Cerebellar nuclear complex (tissue), 1 donor: Measurements from ENCODE around the gene CHRNA9.
"Not testable (repeated sequence)": the region's sequence is repeated elsewhere in the genome, so short reads cannot be mapped to it uniquely, and the experiment has no call there.

Experiments used
- DNase-seq, 2 experiments: peaks; one replicate each; lab custom pipeline; 2025; lab: John Stamatoyannopoulos, UW

The CHRNA9 gene

DNA sequence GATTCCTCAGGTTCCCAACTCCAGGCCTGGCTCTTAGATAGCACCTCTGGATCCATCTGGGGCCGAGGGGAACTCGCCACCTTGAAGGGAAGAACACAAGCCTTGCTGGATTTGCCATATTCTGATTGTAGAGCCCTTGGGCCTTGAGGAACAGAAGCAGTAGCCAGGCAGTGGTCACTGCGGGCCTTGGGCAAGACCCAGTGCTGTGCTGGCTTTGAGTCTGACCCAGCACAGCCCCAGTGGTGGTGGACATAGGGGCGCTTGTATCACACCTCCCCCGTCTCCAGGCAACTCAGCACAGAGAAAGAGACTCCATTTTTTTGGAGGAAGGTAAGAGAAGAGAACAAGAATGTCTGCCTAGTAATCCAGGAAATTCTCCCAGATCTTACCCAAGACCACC lies 45.5 kb downstream of the CHRNA9 start:
- DNase-seq = no peak

DNA sequence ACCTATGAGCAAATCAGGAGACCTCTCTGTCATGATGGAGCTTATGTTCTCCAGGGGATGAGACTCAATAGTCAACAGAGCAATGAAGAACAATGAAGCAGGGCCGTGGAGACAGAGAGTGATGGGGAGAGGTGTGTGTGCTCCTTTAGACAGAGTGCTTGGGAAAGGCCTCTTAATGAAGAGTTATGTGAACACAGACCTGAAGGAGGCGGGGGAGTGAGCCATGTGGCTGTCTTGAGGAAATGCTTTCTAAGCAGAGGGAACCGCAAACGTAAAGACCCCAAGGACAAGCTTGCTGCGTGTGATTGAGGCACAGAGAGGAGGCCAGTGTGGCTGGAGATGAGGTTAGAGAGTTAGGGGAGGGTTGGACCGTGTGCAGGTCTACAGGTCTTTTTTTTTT lies 53.1 kb downstream of the CHRNA9 start:
- DNase-seq = no peak

GRCh38 chr4:40389986-40390385 lies 54.9 kb downstream of the CHRNA9 start:
- no peak for DNase-seq

DNA sequence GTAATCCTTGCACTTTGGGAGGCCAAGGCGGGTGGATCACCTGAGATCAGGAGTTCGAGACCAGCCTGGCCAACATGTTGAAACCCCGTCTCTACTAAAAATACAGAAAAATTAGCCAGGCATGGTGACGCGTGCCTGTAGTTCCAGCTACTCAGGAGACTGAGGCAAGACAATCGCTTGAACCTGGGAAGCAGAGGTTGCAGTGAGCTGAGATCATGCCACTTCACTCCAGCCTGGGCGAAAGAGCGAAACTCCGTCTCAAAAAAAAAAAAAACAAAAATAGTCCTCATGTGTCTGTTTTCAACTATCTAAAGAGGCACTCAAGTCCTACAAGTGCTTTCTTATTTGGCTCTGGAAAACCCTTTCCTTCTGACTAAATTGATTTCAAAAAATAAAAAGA lies 57.1 kb downstream of the CHRNA9 start:
- DNase-seq = not testable (repeated sequence)

- DNase-seq = no peak
These were observed 59.1 kb downstream of the CHRNA9 start for GRCh38 chr4:40394236-40394635.

DNA sequence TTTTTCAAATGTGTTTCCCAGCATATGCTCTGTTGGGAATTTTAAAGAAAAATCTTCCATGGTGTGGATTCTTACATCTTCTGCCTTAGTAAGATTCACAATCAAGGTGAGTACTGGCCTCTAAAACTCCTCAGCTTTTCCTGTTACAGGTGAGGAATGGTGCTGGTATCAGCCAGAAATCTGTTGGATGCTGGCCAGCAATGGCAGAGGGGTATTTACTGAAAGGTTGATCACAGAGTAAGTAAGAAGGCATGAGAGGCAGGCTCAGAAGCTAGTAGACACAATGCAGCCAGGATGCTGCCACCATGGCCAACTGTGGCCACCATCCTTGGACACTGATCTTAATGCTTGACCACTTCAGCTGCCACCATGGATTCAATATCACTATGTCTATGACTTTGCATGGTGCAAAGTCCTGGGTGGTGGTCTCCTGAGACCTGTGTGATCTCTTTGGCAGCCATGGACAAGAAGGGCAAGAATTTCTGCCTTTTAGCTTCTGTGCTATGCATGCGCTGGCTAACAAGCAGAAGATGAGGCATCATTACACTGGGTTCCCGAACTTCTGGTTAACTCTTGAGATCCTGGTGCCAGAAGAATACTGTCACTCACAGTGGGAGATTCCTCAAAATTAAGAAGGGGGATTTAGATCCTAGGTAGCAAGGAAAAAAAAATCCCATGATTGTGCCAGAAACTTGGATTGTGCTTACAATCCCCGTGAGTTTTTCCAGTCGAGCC lies 60.2 kb downstream of the CHRNA9 start:
- DNase-seq = no peak

- DNase-seq = no peak
These were observed 61.0 kb downstream of the CHRNA9 start for GRCh38 chr4:40395908-40396793.

- DNase-seq = no peak
These were observed 64.4 kb downstream of the CHRNA9 start for GRCh38 chr4:40399578-40399977.

- DNase-seq = no peak
These were observed 66.0 kb downstream of the CHRNA9 start for GRCh38 chr4:40401096-40401495.

- DNase-seq = no peak
These were observed 66.5 kb downstream of the CHRNA9 start for GRCh38 chr4:40401631-40402030.

GRCh38 chr4:40402556-40402955 lies 67.4 kb downstream of the CHRNA9 start:
- DNase-seq = no peak

DNA sequence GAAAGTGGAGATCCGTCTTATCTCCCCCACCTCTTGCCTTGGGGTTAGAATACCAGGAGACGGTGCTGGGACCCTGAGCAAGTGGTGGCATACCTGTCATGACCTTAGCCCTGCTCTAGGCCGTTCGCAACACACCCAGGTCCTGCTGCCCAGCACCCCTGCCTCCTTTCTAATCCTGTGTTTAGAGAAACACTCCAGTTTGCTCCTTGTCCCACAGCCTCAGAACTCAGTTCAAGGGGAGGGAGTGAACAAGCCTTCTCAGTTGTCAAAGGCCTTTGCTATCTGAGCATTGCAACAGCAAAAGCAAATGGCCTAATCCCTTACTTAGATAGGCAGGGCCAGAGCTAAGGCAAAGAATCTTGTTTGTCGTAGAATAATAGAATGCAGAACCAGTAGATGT lies 67.9 kb downstream of the CHRNA9 start:
- DNase-seq = no peak
